OCI-LY3 (cell line): ENCODE data around the gene CXXC1.
A peak's percentile ranks its signal among the peaks of the same experiment; 100 is the strongest.

Experiments
- H2AFZ ChIP-seq: fragments of 200-600, 300-600 bp; shearing (Covaris generic); 2 replicates; pipeline ENCODE4 v1.6.0; 2014; ENCODE audit warnings: antibody characterized with exemption, low read depth, low read length
- H3K27ac ChIP-seq: fragments of 200-600, 300-600 bp; sonication (generic); 2 replicates; pipeline ENCODE4 v1.5.1; 2014; ENCODE audit warnings: mild to moderate bottlenecking, low read length, moderate library complexity, mixed read lengths
- H3K27me3 ChIP-seq: fragments of 200-600, 300-600 bp; sonication (generic); 2 replicates; pipeline ENCODE4 v1.6.1; 2014; ENCODE audit warnings: low read depth, low read length, mixed read lengths
- H3K36me3 ChIP-seq: fragments of 200-600, 300-600 bp; sonication (generic); replicated peaks from 2 replicates; pipeline ENCODE3; 2014; ENCODE audit warnings: low read depth, low read length, mixed read lengths
- H3K4me1 ChIP-seq: fragments of 300-600, 200-600 bp; sonication (generic); 2 replicates; pipeline ENCODE4 v1.6.1; 2014; ENCODE audit warnings: low read length, mixed read lengths
- H3K4me2 ChIP-seq: fragments of 200-600, 300-600 bp; sonication (generic); 2 replicates; pipeline ENCODE4 v1.6.1; 2014; ENCODE audit warnings: low read length, mixed read lengths
- H3K4me3 ChIP-seq: fragments of 300-600, 200-600 bp; sonication (generic); 2 replicates; pipeline ENCODE4 v1.5.1; 2014; ENCODE audit warnings: antibody characterized with exemption, mild to moderate bottlenecking, low read length, moderate library complexity
- H3K79me2 ChIP-seq: fragments of 300-600, 200-600 bp; shearing (Covaris generic); 2 replicates; pipeline ENCODE4 v1.6.1; 2014; ENCODE audit warnings: mild to moderate bottlenecking, low read length, mixed read lengths
- H3K9ac ChIP-seq: fragments of 300-600, 200-600 bp; shearing (Covaris generic); 2 replicates; pipeline ENCODE4 v1.6.0; 2014; ENCODE audit warnings: mild to moderate bottlenecking, low read length, moderate library complexity
- H3K9me3 ChIP-seq: fragments of 200-600, 300-600 bp; shearing (Covaris generic); 2 replicates; pipeline ENCODE4 v1.6.1; 2014; ENCODE audit warnings: low read length, mixed read lengths; ENCODE audit not compliant: insufficient read depth
- H4K20me1 ChIP-seq: fragments of 200-600, 300-600 bp; sonication (generic); 2 replicates; pipeline ENCODE4 v1.6.1; 2016; ENCODE audit warnings: low read length, mixed read lengths; ENCODE audit not compliant: insufficient read depth
- CTCF ChIP-seq: fragments of 200-600, 300-600 bp; sonication (generic); IDR thresholded peaks from 2 replicates; pipeline ENCODE4 v1.5.1; 2014; ENCODE audit warnings: antibody characterized with exemption, low read length, low read depth
- EZH2phosphoT487 ChIP-seq: fragments of 200-600 bp; shearing (Covaris generic); IDR thresholded peaks from 2 replicates; pipeline ENCODE4 v1.6.1; 2018; ENCODE audit warnings: antibody characterized with exemption, mixed run types, low read depth

Gene CXXC1

DNA sequence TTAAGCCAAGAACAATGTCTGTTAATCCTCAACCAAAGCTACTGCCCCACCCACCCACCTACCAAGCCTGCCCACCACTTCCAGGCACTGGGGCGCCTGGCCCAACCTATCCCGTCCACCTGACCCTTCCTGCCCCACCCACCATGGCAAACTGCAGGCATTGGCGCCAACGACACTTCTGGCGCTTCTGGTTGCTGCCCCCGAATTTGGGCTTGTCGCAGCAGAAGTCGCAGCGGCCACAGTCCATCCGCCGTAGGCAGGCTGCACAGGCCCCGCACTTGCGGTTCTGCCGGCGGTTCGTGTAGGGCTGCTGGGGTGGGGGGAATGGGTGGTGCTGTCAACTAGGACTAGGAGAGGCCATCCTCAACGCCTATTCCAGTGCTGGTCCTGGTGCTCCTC is 13.4 kb downstream of the CXXC1 start:
- Histone ChIP-seq H3K9ac (no peak overlapping the region), H3K27ac (no peak overlapping the region), H3K27me3 (no peaks in the 10 kb centered on the region), H3K36me3 (peaks cover 90% of the 10 kb centered on the region), H4K20me1 (peaks cover 5% of the 10 kb centered on the region), H3K9me3 (no peaks in the 10 kb centered on the region), H3K4me2 (no peak overlapping the region), H3K4me1 (peaks cover 2% of the 10 kb centered on the region), H3K4me3 (no peak overlapping the region), H2AFZ (no peak overlapping the region), H3K79me2 (peaks cover 13% of the 10 kb centered on the region)
- TF ChIP-seq EZH2phosphoT487 (no peak), CTCF (no peak)

- H3K4me3 ChIP-seq = no peak overlapping the region
- H3K36me3 ChIP-seq = peaks cover 88% of the 10 kb centered on the region
- TF ChIP-seq CTCF = no peak
- no peak for TF ChIP-seq EZH2phosphoT487
- no peaks in the 10 kb centered on the region for H3K27me3 ChIP-seq
- H4K20me1 ChIP-seq = no peaks in the 10 kb centered on the region
- no peak overlapping the region for H2AFZ ChIP-seq
- H3K9ac ChIP-seq = no peak overlapping the region
- H3K4me2 ChIP-seq = no peak overlapping the region
- H3K27ac ChIP-seq = no peak overlapping the region
- H3K4me1 ChIP-seq = no peaks in the 10 kb centered on the region
- peaks cover 7% of the 10 kb centered on the region for H3K79me2 ChIP-seq
- H3K9me3 ChIP-seq = no peaks in the 10 kb centered on the region
Observed at GRCh38 chr18:50273203-50274043, 14.1 kb downstream of the CXXC1 start.

DNA sequence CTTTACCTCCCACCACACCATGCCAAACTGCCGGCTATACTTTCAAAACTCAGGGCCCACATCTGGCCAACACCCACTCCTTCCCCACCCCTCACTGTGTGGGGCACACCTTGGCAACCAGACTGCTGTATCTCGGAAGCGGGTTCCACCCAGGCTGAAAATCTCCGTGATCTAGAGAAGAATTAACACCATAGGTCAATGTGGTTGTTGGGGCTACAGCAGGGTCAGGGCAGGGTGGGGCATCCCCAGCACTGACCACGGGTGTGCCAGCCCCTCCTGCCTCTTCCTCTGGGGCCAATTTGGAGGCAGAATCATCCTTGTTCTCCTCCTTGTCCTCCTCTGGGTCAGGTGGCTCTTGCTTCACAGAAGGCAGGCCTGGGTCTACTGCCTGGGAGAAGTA is 14.9 kb downstream of the CXXC1 start:
- Histone ChIP-seq H4K20me1 (no peaks in the 10 kb centered on the region), H3K4me2 (no peak overlapping the region), H3K27ac (no peak overlapping the region), H3K36me3 (peaks cover 83% of the 10 kb centered on the region), H3K79me2 (no peaks in the 10 kb centered on the region), H3K9ac (no peak overlapping the region), H3K9me3 (no peaks in the 10 kb centered on the region), H3K27me3 (no peaks in the 10 kb centered on the region), H3K4me3 (no peak overlapping the region), H3K4me1 (peaks cover 4% of the 10 kb centered on the region), H2AFZ (no peak overlapping the region)
- TF ChIP-seq EZH2phosphoT487 (no peak), CTCF (no peak)

DNA sequence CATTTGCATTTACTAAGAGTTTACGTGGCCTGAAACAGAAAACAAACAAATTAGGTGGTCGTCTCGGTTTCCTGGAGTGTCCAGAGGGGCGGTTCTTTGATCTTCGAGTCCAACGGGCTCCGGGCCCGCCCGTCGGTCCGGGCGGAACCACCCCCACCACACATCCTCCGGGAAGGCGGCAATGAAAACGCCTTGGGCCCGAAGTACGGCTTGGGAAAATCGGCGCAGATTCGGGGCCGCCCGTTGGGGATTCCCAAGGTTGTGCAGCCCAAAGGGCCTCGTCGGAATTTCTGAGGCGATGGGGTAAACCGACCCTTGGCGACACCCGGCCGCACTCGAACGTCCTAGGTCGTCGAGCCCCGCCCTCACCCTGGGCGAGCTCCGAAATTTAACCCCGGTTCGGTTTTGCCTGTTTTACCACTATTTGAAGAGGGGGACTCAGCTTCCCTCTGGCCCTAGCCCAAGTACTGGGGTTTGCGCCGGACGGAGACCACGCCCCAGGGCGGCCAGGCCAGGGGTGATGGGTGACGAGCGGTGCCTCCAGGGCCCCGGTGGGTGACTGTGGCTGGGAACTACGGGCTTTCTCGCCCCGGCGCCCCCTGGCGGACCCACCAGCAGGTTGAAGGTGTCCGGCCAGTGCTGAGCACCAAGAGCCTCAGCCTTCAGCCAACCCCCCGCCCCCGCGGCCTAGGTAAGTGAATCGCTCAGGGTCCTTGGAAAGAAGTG is 19.3 kb downstream of the CXXC1 start:
- H3K4me1 ChIP-seq = peaks cover 20% of the 10 kb centered on the region
- H4K20me1 ChIP-seq = no peaks in the 10 kb centered on the region
- H3K27me3 ChIP-seq = no peaks in the 10 kb centered on the region
- peak overlapping the region; percentile 54 for H3K4me2 ChIP-seq
- peak overlapping the region; percentile 14 for H3K27ac ChIP-seq
- peak overlapping the region; percentile 3; the same call in 1 of the 2 replicates for H2AFZ ChIP-seq
- peaks cover 47% of the 10 kb centered on the region for H3K36me3 ChIP-seq
- peak overlapping the region; percentile 39 for H3K9ac ChIP-seq
- H3K79me2 ChIP-seq = no peaks in the 10 kb centered on the region
- TF ChIP-seq CTCF = peak; percentile 93
- TF ChIP-seq EZH2phosphoT487 = no peak
- peak overlapping the region; percentile 71 for H3K4me3 ChIP-seq
- no peaks in the 10 kb centered on the region for H3K9me3 ChIP-seq
